Measurements from ENCODE around the gene SYNJ2. TPM values are rescaled to one million over a fixed set of nuclear protein-coding genes. Genes with fewer than 3 reads are reported as not detected.
A peak's percentile ranks its signal among the peaks of the same experiment; 100 is the strongest.

The SYNJ2 gene
- total RNA-seq, 2 experiments from 2014 or later: 38.2 to 38.5 TPM

DNA sequence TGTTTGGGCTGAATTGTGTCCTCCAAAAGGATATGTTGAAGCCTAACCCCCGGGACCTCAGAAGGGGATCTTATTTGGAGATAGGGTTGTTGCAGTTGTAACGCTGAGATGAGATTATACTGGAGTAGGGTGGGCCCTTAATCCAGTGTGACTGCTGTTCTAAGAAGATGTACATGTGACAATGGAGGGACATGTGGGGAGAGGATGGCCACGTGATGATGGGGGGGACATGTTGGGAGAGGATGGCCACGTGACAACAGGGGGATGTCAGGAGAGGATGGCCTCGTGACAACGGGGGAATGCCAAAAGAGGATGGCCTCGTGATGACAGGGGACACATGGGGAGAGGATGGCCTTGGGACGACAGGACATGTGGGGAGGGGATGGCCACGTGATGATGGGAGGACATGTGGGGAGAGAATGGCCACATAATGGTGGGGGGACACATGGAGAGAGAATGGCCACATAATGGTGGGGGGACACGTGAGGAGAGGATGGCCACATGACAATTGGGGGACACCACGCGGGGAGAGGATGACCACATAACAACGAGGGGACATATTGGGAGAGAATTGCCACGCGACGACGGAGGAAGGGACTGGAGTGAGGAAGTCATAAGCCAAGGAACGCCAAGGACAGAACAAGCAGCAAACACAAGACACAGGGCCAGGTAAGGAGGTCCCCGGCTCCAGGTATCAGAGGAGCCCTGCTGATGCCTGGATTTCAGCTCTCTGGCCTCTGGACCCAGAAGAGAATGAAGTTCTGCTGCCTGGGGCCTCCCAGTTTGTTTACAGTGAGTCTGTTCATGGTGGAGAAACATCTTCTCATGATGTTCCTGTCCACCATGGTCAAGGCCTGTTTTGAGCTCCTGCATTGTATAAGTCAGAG lies 29.2 kb downstream of the SYNJ2 start:
- Mint-ChIP-seq H3K27me3 (ENCODE audit: low read depth) (no peaks in the 10 kb centered on the region), H3K4me1 (ENCODE audit: low read depth) (peaks cover 72% of the 10 kb centered on the region), H3K36me3 (ENCODE audit: low read depth) (peaks cover 27% of the 10 kb centered on the region), H3K27ac (peak overlapping the region; percentile 27), H3K4me3 (no peak overlapping the region), H3K9me3 (ENCODE audit: insufficient read depth) (no peaks in the 10 kb centered on the region)
- ChIA-PET POLR2A (interaction anchor here (1.0 kb wide), 1 partner anchor 15 kb away, joined by 3 read pairs; no protein-coding TSS in a partner anchor), CTCF (interaction anchor here (1.2 to 1.8 kb wide), 2 partner anchors 15 to 20 kb away, joined by 4 to 5 read pairs; no protein-coding TSS in a partner anchor)
- no peak for DNase-seq
- ATAC-seq: no peak

DNA sequence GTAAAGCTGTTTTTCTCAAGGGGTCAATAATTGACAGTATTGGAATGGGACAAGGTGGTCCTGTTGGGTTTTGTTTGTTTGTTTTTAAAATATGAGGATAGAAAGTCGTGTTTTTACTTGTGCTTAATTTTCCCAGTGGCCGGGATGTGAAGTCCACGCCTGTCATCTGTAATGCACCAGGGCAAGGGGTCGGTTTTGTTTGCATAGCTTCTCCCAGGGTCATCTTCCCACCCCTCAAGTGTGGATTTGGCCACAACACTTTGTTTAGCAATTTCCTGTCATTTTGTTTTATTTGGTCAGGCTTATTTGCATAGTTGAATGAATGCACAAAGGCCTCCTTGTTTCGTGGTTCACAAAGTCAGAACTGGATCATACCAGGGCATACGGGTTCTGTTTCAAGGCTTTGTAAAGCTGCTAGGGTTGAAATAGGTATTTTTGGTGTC lies 29.8 kb downstream of the SYNJ2 start:
- POLR2A ChIA-PET: interaction anchor here (1.0 to 1.3 kb wide), 2 partner anchors 14 to 15 kb away, joined by 3 read pairs; no protein-coding TSS in a partner anchor
- Mint-ChIP-seq H3K27me3 (ENCODE audit: low read depth) (no peaks in the 10 kb centered on the region), H3K9me3 (ENCODE audit: insufficient read depth) (no peaks in the 10 kb centered on the region), H3K27ac (no peak overlapping the region), H3K36me3 (ENCODE audit: low read depth) (peaks cover 21% of the 10 kb centered on the region), H3K4me1 (ENCODE audit: low read depth) (peaks cover 70% of the 10 kb centered on the region), H3K4me3 (no peak overlapping the region)
- CTCF ChIA-PET: interaction anchor here (1.2 to 1.8 kb wide), 2 partner anchors 15 to 19 kb away, joined by 4 to 5 read pairs; no protein-coding TSS in a partner anchor
- DNase-seq: no peak
- no peak for ATAC-seq

DNA sequence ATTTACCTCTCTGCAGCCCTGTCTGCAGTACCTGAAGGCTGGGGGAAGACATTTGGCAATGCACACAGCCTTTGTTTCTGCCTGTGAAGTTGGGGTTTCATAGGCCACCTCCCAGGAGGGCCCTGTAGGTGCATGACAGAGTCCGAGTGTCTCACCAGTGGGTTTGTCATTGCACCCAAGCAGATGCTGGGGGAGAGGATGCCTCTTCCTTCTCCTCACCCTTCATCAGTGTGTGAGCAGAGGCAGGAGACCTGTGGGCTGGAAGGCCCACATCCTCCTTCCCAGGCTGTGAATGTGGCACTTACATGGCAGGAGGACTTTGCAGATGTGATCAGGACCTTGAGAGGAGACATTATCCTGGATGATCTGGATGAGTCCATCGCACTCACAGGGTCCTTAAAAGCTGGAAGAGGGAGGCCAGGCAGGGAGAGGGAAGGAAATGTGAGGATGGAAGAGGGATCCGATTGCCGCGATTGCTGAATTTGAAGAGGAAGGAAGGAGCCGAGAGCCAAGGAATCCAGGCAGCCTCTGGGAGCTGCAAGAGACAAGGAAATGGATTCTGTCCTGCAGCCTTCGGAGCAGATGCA lies 30.4 kb downstream of the SYNJ2 start:
- Mint-ChIP-seq H3K9me3 (ENCODE audit: insufficient read depth) (no peaks in the 10 kb centered on the region), H3K4me1 (ENCODE audit: low read depth) (peaks cover 70% of the 10 kb centered on the region), H3K27me3 (ENCODE audit: low read depth) (no peaks in the 10 kb centered on the region), H3K27ac (peak overlapping the region; percentile 15), H3K4me3 (no peak overlapping the region), H3K36me3 (ENCODE audit: low read depth) (peaks cover 21% of the 10 kb centered on the region)
- ChIA-PET CTCF (interaction anchor here (1.2 kb wide), 1 partner anchor 14 kb away, joined by 4 read pairs; no protein-coding TSS in a partner anchor), POLR2A (interaction anchor here (0.5 to 1.3 kb wide), 2 partner anchors 14 to 1748 kb away, joined by 3 read pairs; no protein-coding TSS in a partner anchor)
- ATAC-seq (no peak), DNase-seq (no peak)

DNA sequence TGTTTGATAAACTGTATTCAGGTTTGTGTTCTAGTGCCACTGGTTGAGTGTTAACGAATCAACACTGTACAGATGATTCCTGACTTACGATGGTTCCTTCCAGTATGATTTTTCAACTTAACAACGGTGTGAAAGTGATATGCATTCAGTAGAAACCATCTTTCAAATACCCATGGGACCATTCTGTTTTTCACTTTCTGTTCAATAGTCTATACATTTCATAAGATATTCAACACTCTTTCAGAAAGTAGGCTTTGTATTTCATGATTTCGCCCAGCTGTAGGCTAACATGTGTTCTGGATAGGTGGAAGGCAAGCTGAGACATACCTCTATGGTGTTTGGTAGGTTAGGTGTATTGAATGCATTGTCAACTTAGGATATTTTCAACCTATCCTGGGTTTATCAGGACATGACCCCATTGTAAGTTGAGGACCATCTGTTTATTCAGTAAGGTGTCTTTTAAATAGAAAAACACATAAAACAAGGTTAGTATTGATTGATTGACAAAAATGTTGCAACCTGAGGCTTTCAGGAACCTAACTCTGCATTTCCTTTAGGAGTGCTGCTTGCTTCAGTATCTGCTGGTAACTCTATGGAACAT lies 32.3 kb downstream of the SYNJ2 start:
- ChIA-PET CTCF (interaction anchor here (1.6 to 5.3 kb wide), 4 partner anchors 12 to 140 kb away, joined by 3 to 52 read pairs (median 7); no protein-coding TSS in a partner anchor), POLR2A (no interaction called here)
- ATAC-seq (no peak), DNase-seq (no peak)
- Mint-ChIP-seq H3K4me3 (no peak overlapping the region), H3K36me3 (ENCODE audit: low read depth) (peaks cover 15% of the 10 kb centered on the region), H3K27me3 (ENCODE audit: low read depth) (no peaks in the 10 kb centered on the region), H3K4me1 (ENCODE audit: low read depth) (peaks cover 62% of the 10 kb centered on the region), H3K9me3 (ENCODE audit: insufficient read depth) (no peaks in the 10 kb centered on the region), H3K27ac (no peak overlapping the region)

GRCh38 chr6:158014505-158015187 lies 33.0 kb downstream of the SYNJ2 start:
- peak overlapping the region; percentile 69 for H3K27ac Mint-ChIP-seq
- H3K4me1 Mint-ChIP-seq (ENCODE audit: low read depth): peaks cover 56% of the 10 kb centered on the region
- H3K4me3 Mint-ChIP-seq: no peak overlapping the region
- ChIA-PET CTCF (interaction anchor here (1.0 to 5.3 kb wide), 7 partner anchors 11 to 968 kb away, joined by 3 to 52 read pairs (median 4); no protein-coding TSS in a partner anchor), POLR2A (interaction anchor here (2.5 kb wide), 1 partner anchor 11 kb away, joined by 7 read pairs; no protein-coding TSS in a partner anchor)
- H3K9me3 Mint-ChIP-seq (ENCODE audit: insufficient read depth): no peaks in the 10 kb centered on the region
- peaks cover 13% of the 10 kb centered on the region for H3K36me3 Mint-ChIP-seq (ENCODE audit: low read depth)
- DNase-seq: no peak
- ATAC-seq: no peak
- no peaks in the 10 kb centered on the region for H3K27me3 Mint-ChIP-seq (ENCODE audit: low read depth)

DNA sequence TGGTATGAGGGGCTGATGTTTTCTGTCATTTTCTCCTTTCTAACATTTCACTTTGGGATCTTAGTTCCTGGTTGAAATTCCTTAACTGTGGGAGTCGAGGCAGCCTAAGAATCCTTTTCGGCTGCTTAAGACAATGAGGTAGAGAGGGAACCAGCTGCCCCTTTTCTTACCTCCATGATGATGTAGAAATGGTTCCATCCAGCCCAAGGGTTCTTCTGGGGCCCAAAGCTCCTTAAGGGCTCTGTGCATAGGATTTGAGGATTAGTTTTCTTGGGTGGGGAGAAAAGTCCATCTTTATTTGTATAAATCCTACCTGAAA lies 33.5 kb downstream of the SYNJ2 start:
- CTCF ChIA-PET: interaction anchor here (0.7 to 5.3 kb wide), 8 partner anchors 11 to 969 kb away, joined by 3 to 52 read pairs (median 4); no protein-coding TSS in a partner anchor
- POLR2A ChIA-PET: interaction anchor here (2.5 kb wide), 1 partner anchor 11 kb away, joined by 7 read pairs; no protein-coding TSS in a partner anchor
- no peaks in the 10 kb centered on the region for H3K27me3 Mint-ChIP-seq (ENCODE audit: low read depth)
- peaks cover 51% of the 10 kb centered on the region for H3K4me1 Mint-ChIP-seq (ENCODE audit: low read depth)
- H3K36me3 Mint-ChIP-seq (ENCODE audit: low read depth): peaks cover 17% of the 10 kb centered on the region
- DNase-seq (no peak), ATAC-seq (no peak)
- H3K27ac Mint-ChIP-seq: peak overlapping the region; percentile 69
- no peaks in the 10 kb centered on the region for H3K9me3 Mint-ChIP-seq (ENCODE audit: insufficient read depth)
- no peak overlapping the region for H3K4me3 Mint-ChIP-seq

DNA sequence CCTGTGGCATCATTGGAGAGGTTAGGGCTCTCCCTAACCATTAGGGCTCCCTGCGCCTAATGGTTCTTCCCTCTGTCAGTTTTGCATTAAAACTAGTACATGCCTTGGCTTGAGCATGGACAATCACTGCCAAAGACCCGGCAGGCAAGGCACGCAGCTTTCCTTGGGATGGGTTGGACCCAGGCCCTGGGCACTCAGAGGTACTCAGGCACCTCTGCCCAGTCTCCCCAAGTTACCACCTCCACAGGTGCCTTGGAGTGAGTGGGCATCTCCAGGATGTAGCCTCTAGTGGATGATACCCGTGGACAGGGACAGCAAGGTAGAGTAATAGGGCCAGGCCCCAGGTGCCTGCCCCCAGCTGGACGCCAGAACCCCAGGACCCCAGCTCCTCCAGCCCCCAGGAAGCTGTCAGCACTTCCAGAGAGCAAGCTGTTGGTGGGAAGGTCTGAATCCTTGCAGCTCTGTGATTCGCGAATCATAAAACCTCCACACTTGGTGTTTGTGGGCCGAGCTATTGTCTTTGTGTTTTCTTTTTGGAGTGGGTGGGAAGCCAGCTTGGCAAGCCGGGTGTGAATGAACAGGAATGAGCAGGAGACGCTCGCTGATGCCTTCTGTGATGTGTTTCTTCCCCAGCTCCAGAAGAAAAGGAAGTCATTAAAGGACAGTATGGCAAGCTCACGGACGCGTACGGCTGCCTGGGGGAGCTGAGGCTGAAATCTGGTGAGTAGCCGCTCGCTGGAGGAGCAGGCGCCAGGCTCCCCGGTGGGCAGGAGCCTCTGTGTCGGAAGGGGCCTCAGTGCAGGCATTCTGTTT lies 35.1 kb downstream of the SYNJ2 start:
- Mint-ChIP-seq H3K27ac (no peak overlapping the region), H3K27me3 (ENCODE audit: low read depth) (no peaks in the 10 kb centered on the region), H3K4me3 (no peak overlapping the region), H3K36me3 (ENCODE audit: low read depth) (peaks cover 14% of the 10 kb centered on the region), H3K4me1 (ENCODE audit: low read depth) (peaks cover 35% of the 10 kb centered on the region), H3K9me3 (ENCODE audit: insufficient read depth) (no peaks in the 10 kb centered on the region)
- ATAC-seq (no peak), DNase-seq (no peak)
- ChIA-PET POLR2A (interaction anchor here (0.6 to 2.5 kb wide), 2 partner anchors 9 to 668 kb away, joined by 3 to 7 read pairs; no protein-coding TSS in a partner anchor), CTCF (interaction anchor here (5.3 kb wide), 1 partner anchor 9 kb away, joined by 52 read pairs; no protein-coding TSS in a partner anchor)

GRCh38 chr6:158017621-158018040 lies 36.0 kb downstream of the SYNJ2 start:
- Mint-ChIP-seq H3K27ac (no peak overlapping the region), H3K27me3 (ENCODE audit: low read depth) (no peaks in the 10 kb centered on the region), H3K4me1 (ENCODE audit: low read depth) (peaks cover 28% of the 10 kb centered on the region), H3K36me3 (ENCODE audit: low read depth) (peaks cover 14% of the 10 kb centered on the region), H3K9me3 (ENCODE audit: insufficient read depth) (no peaks in the 10 kb centered on the region), H3K4me3 (no peak overlapping the region)
- ChIA-PET CTCF (interaction anchor here (5.3 kb wide), 1 partner anchor 9 kb away, joined by 52 read pairs; no protein-coding TSS in a partner anchor), POLR2A (no interaction called here)
- DNase-seq (no peak), ATAC-seq (no peak)

- no peak for DNase-seq
- no peaks in the 10 kb centered on the region for H3K27me3 Mint-ChIP-seq (ENCODE audit: low read depth)
- H3K27ac Mint-ChIP-seq: no peak overlapping the region
- peaks cover 14% of the 10 kb centered on the region for H3K36me3 Mint-ChIP-seq (ENCODE audit: low read depth)
- ATAC-seq: no peak
- H3K9me3 Mint-ChIP-seq (ENCODE audit: insufficient read depth): no peaks in the 10 kb centered on the region
- H3K4me1 Mint-ChIP-seq (ENCODE audit: low read depth): peaks cover 28% of the 10 kb centered on the region
- CTCF ChIA-PET: interaction anchor here (5.3 kb wide), 1 partner anchor 8 kb away, joined by 52 read pairs; no protein-coding TSS in a partner anchor
- POLR2A ChIA-PET: no interaction called here
- H3K4me3 Mint-ChIP-seq: no peak overlapping the region
Measured at GRCh38 chr6:158018041-158018771, 36.5 kb downstream of the SYNJ2 start.

DNA sequence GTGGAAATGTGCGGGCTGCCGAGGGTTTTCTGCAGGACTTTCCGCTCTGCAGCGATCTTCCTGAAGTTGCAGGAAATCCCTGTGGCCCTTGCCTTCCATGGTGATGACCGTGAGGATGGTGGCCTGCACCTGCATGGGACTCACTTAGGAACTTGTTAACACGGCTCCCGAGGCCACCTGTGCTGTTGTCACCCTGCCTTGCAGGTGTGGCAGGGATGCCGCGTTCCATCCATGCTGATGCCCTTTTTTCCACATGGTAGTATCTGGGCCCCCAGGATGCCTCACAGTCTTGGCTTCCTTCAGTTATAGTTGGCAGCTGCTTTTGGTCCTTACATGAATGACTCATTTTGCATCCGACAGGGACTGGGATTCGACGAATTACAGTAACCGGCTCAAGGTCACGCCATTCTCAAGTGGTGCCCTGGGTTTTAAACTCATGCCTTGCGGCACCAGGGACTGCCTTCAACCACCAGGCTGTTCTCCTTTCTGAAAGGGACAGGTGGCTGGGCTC lies 37.2 kb downstream of the SYNJ2 start:
- H3K36me3 Mint-ChIP-seq (ENCODE audit: low read depth): peaks cover 14% of the 10 kb centered on the region
- no peaks in the 10 kb centered on the region for H3K27me3 Mint-ChIP-seq (ENCODE audit: low read depth)
- ChIA-PET POLR2A (no interaction called here), CTCF (no interaction called here)
- H3K4me1 Mint-ChIP-seq (ENCODE audit: low read depth): peaks cover 22% of the 10 kb centered on the region
- H3K9me3 Mint-ChIP-seq (ENCODE audit: insufficient read depth): no peaks in the 10 kb centered on the region
- no peak for DNase-seq
- ATAC-seq: no peak
- no peak overlapping the region for H3K4me3 Mint-ChIP-seq
- H3K27ac Mint-ChIP-seq: no peak overlapping the region

All from activated CD8-positive, alpha-beta T cell treated with anti-CD3 and anti-CD28 coated beads, Interleukin-2, amount 10 ng/mL, durations not matched to agents 7 days and 5 days (primary cell).